H9 (cell line): Measurements from ENCODE around the gene GSE1. TPM values are rescaled to one million over a fixed set of nuclear protein-coding genes. Genes with fewer than 3 reads are reported as not detected.
A peak's percentile ranks its signal among the peaks of the same experiment; 100 is the strongest.

Experiments used
- DNase-seq: peaks from one replicate; pipeline ENCODE4 v3.0.0-alpha.2; 2017
- H2AFZ ChIP-seq: one replicate; pipeline ENCODE4 v1.6.1; 2013; ENCODE audit warnings: mild to moderate bottlenecking, low read length, control low read depth, moderate library complexity
- H2AK5ac ChIP-seq: 2 replicates; pipeline ENCODE4 v1.6.1; 2013; ENCODE audit warnings: low read length, control low read depth, mixed read lengths; ENCODE audit not compliant: insufficient read length
- H2BK120ac ChIP-seq: one replicate; pipeline ENCODE4 v1.6.1; 2013; ENCODE audit warnings: low read depth, mild to moderate bottlenecking, low read length, control low read depth, inconsistent platforms; ENCODE audit not compliant: poor library complexity, severe bottlenecking
- H2BK12ac ChIP-seq: 2 replicates; pipeline ENCODE4 v1.6.1; 2013; ENCODE audit warnings: low read length, control low read depth, mixed read lengths, low read depth; ENCODE audit not compliant: insufficient read length
- H2BK15ac ChIP-seq: 2 replicates; pipeline ENCODE4 v1.6.1; 2013; ENCODE audit warnings: low read depth, low read length, control low read depth
- H2BK20ac ChIP-seq: one replicate; pipeline ENCODE4 v1.6.1; 2013; ENCODE audit warnings: low read depth, mild to moderate bottlenecking, low read length, control low read depth, inconsistent platforms; ENCODE audit not compliant: poor library complexity, severe bottlenecking
- H2BK5ac ChIP-seq: 2 replicates; pipeline ENCODE4 v1.6.1; 2013; ENCODE audit warnings: low read length, control low read depth, mixed read lengths; ENCODE audit not compliant: insufficient read length
- H3K14ac ChIP-seq: 2 replicates; pipeline ENCODE4 v1.6.1; 2013; ENCODE audit warnings: low read length, control low read depth; ENCODE audit not compliant: insufficient read depth
- H3K18ac ChIP-seq: 2 replicates; pipeline ENCODE4 v1.6.1; 2013; ENCODE audit warnings: low read depth, mild to moderate bottlenecking, mixed read lengths, low read length, control low read depth; ENCODE audit not compliant: insufficient read length
- H3K23ac ChIP-seq: 2 replicates; pipeline ENCODE4 v1.6.1; 2013; ENCODE audit warnings: low read length, control low read depth, mixed read lengths, low read depth; ENCODE audit not compliant: insufficient read length
- H3K23me2 ChIP-seq: 2 replicates; pipeline ENCODE4 v1.6.1; 2013; ENCODE audit warnings: low read depth, mild to moderate bottlenecking, mixed read lengths, low read length, control low read depth; ENCODE audit not compliant: insufficient read length, poor library complexity, severe bottlenecking
- H3K27ac ChIP-seq: 2 replicates; pipeline ENCODE4 v1.5.1; 2013; ENCODE audit warnings: low read length, control low read depth, mixed read lengths, low read depth; ENCODE audit not compliant: insufficient read length
- H3K27me3 ChIP-seq: 2 replicates; pipeline ENCODE4 v1.6.1; 2013; ENCODE audit warnings: low read length, control low read depth, inconsistent platforms; ENCODE audit not compliant: insufficient read depth
- H3K4ac ChIP-seq: 2 replicates; pipeline ENCODE4 v1.6.1; 2013; ENCODE audit warnings: low read depth, mild to moderate bottlenecking, control low read depth, inconsistent platforms, low read length, moderate library complexity
- H3K4me1 ChIP-seq: 2 replicates; pipeline ENCODE4 v1.6.1; 2013; ENCODE audit warnings: low read length, control low read depth, inconsistent platforms; ENCODE audit not compliant: insufficient read depth
- H3K4me2 ChIP-seq: 2 replicates; pipeline ENCODE4 v1.6.1; 2013; ENCODE audit warnings: low read length, control low read depth, mixed read lengths; ENCODE audit not compliant: insufficient read length, insufficient read depth
- H3K56ac ChIP-seq: 2 replicates; pipeline ENCODE4 v1.6.1; 2013; ENCODE audit warnings: low read depth, mild to moderate bottlenecking, mixed read lengths, low read length, control low read depth; ENCODE audit not compliant: insufficient read length
- H3K79me1 ChIP-seq: 2 replicates; pipeline ENCODE4 v1.6.1; 2013; ENCODE audit warnings: low read depth, mild to moderate bottlenecking, moderate library complexity, low read length, control low read depth, inconsistent platforms; ENCODE audit not compliant: insufficient read depth, poor library complexity, severe bottlenecking
- H3K79me2 ChIP-seq: 2 replicates; pipeline ENCODE4 v1.6.1; 2013; ENCODE audit warnings: low read length, control low read depth, inconsistent platforms; ENCODE audit not compliant: insufficient read depth
- H3K9ac ChIP-seq: 2 replicates; pipeline ENCODE4 v1.6.1; 2013; ENCODE audit warnings: low read length, control low read depth, mixed read lengths; ENCODE audit not compliant: insufficient read length; ENCODE audit errors: extremely low read depth
- H3K9me3 ChIP-seq: one replicate; pipeline ENCODE4 v1.6.1; 2013; ENCODE audit warnings: low read depth, low read length, inconsistent platforms; ENCODE audit not compliant: control insufficient read depth
- H3T11ph ChIP-seq: one replicate; pipeline ENCODE4 v1.6.1; 2013; ENCODE audit warnings: mild to moderate bottlenecking, low read length, control low read depth, inconsistent platforms
- H4K20me1 ChIP-seq: one replicate; pipeline ENCODE4 v1.6.1; 2013; ENCODE audit not compliant: control insufficient read depth, insufficient read length, insufficient read depth
- H4K5ac ChIP-seq: 2 replicates; pipeline ENCODE4 v1.6.1; 2013; ENCODE audit warnings: low read depth, mild to moderate bottlenecking, mixed read lengths, low read length, control low read depth; ENCODE audit not compliant: insufficient read length
- H4K8ac ChIP-seq: replicated peaks from 2 replicates; pipeline ENCODE4 v1.6.1; 2013; ENCODE audit warnings: low read length, control low read depth, mixed read lengths, low read depth; ENCODE audit not compliant: insufficient read length
- H4K91ac ChIP-seq: 2 replicates; pipeline ENCODE4 v1.6.1; 2013; ENCODE audit warnings: low read depth, mild to moderate bottlenecking, moderate library complexity, mixed read lengths, low read length, control low read depth; ENCODE audit not compliant: insufficient read length
- H3K27ac Mint-ChIP-seq, 3 experiments: 2 replicates in 2 of 3; 3 replicates in 1 of 3; pipeline ENCODE4 v1.8.0; 2020 to 2021; ENCODE audit warnings: mixed read lengths in 3 of 3, mild to moderate bottlenecking in 1 of 3, moderate library complexity in 1 of 3
- H3K27me3 Mint-ChIP-seq: 2 replicates; pipeline ENCODE4 v1.8.0; 2021; ENCODE audit warnings: low read depth, mild to moderate bottlenecking, moderate library complexity, mixed read lengths
- H3K36me3 Mint-ChIP-seq, 3 experiments: 2 replicates in 2 of 3; 3 replicates in 1 of 3; pipeline ENCODE4 v1.8.0; 2020 to 2021; ENCODE audit warnings: low read depth in 3 of 3, mixed read lengths in 3 of 3; ENCODE audit not compliant: insufficient read depth in 1 of 3
- H3K4me1 Mint-ChIP-seq, 2 experiments: 2 replicates each; pipeline ENCODE4 v1.8.0; 2020; ENCODE audit warnings: mixed read lengths in 2 of 2
- H3K4me3 Mint-ChIP-seq, 2 experiments: 2 replicates in 1 of 2; 3 replicates in 1 of 2; pipeline ENCODE4 v1.8.0; 2020 to 2021; ENCODE audit warnings: mild to moderate bottlenecking in 2 of 2, mixed read lengths in 2 of 2, moderate library complexity in 1 of 2
- H3K9me3 Mint-ChIP-seq, 2 experiments: 2 replicates in 1 of 2; 3 replicates in 1 of 2; pipeline ENCODE4 v1.8.0; 2020; ENCODE audit warnings: mild to moderate bottlenecking in 2 of 2, mixed read lengths in 2 of 2, moderate library complexity in 1 of 2
- CTCF ChIP-seq: fragments of 200-600 bp; sonication (generic); conservative IDR thresholded peaks from 3 replicates; pipeline ENCODE4 v1.8.0; 2021; ENCODE audit warnings: antibody characterized with exemption, mild to moderate bottlenecking
- WGBS: extraction: QIAGEN DNeasy Blood & Tissue Kit; methylation state at CpG from one replicate; pipeline ENCODE4 v1.1.7; 2013; ENCODE audit warnings: missing lambda C conversion rate, low lambda C conversion rate, mixed read lengths; ENCODE audit not compliant: insufficient read length; ENCODE audit errors: extremely low coverage; 5-methylcytosine and 5-hydroxymethylcytosine counted together
- total RNA-seq: library from RNA; stranded (reverse); gene quantifications from 2 replicates; pipeline ENCODE4 v1.2.1, GENCODE V29; 2021

GSE1 gene
- total RNA-seq, 1 experiment from 2014 or later: 125 TPM

- Histone ChIP-seq H4K5ac (no peak overlapping the region), H3T11ph (no peak overlapping the region), H2BK120ac (no peak overlapping the region), H3K23ac (no peak overlapping the region), H4K20me1 (no peaks in the 10 kb centered on the region), H3K18ac (no peak overlapping the region), H2BK15ac (no peak overlapping the region), H3K56ac (no peak overlapping the region), H2AK5ac (no peak overlapping the region), H2BK5ac (no peak overlapping the region), H2AFZ (no peak overlapping the region), H4K91ac (no peak overlapping the region), H3K79me2 (peaks cover 2% of the 10 kb centered on the region; the same call in 1 of the 2 replicates), H3K14ac (no peak overlapping the region; the same call in 1 of the 2 replicates), H3K9ac (no peak overlapping the region), H3K4me2 (no peak overlapping the region), H3K9me3 (no peaks in the 10 kb centered on the region), H3K27me3 (no peaks in the 10 kb centered on the region), H3K27ac (no peak overlapping the region), H2BK12ac (no peak overlapping the region), H3K23me2 (no peaks in the 10 kb centered on the region), H3K4me1 (no peaks in the 10 kb centered on the region), H3K4ac (no peak overlapping the region), H4K8ac (no peak overlapping the region), H3K79me1 (peaks cover 6% of the 10 kb centered on the region), H2BK20ac (no peak overlapping the region)
- no peak for TF ChIP-seq CTCF
- DNase-seq: no peak
- peaks cover 2 to 28% (median 15%) of the 10 kb centered on the region in 3 experiments; a peak in 5 of 7 replicates for H3K36me3 Mint-ChIP-seq
- H3K27me3 Mint-ChIP-seq: no peaks in the 10 kb centered on the region
- no CpG with 5 or more reads among the region's 26 CpGs for WGBS
- H3K4me1 Mint-ChIP-seq: peaks cover 6 to 10% of the 10 kb centered on the region in 2 experiments; a peak in 3 of 4 replicates
- peak overlapping the region in 2 of 3 experiments; percentile 39 to 76; a peak in 2 of 7 replicates for H3K27ac Mint-ChIP-seq
- H3K4me3 Mint-ChIP-seq: no peak overlapping the region; a peak in 1 of 5 replicates
- H3K9me3 Mint-ChIP-seq: no peaks in the 10 kb centered on the region
These were observed 25.7 kb downstream of the GSE1 start for GRCh38 chr16:85638695-85639409.
